Neural progenitor cell (in vitro differentiated cells): ENCODE data around the gene PODNL1. TPM values are rescaled to one million over a fixed set of nuclear protein-coding genes. Genes with fewer than 3 reads are reported as not detected.
A peak's percentile ranks its signal among the peaks of the same experiment; 100 is the strongest.

Experiments
- DNase-seq: peaks from one replicate; pipeline ENCODE4 v3.0.0-alpha.2; 2016; ENCODE audit warnings: low spot score
- H2AFZ ChIP-seq: fragments of 200-600 bp; sonication (generic); replicated peaks from 2 replicates; pipeline ENCODE4 v1.6.1; 2016; ENCODE audit warnings: antibody characterized with exemption
- H3F3A ChIP-seq: fragments of 200-600 bp; sonication (generic); 2 replicates; pipeline ENCODE4 v1.6.1; 2016; ENCODE audit warnings: antibody characterized with exemption, low read depth
- H3K27ac ChIP-seq: fragments of 200-600 bp; sonication (generic); 2 replicates; pipeline ENCODE4 v1.5.1; 2016; ENCODE audit warnings: mild to moderate bottlenecking
- H3K27me3 ChIP-seq: fragments of 200-600 bp; sonication (generic); 2 replicates; pipeline ENCODE4 v1.6.1; 2016; ENCODE audit warnings: mild to moderate bottlenecking, moderate library complexity
- H3K36me3 ChIP-seq: fragments of 200-600 bp; sonication (generic); 2 replicates; pipeline ENCODE4 v1.5.1; 2016
- H3K4me1 ChIP-seq: fragments of 200-600 bp; sonication (generic); 2 replicates; pipeline ENCODE4 v1.6.1; 2016; ENCODE audit warnings: mixed run types
- H3K4me2 ChIP-seq: fragments of 200-600 bp; sonication (generic); 2 replicates; pipeline ENCODE4 v1.6.1; 2016
- H3K4me3 ChIP-seq: fragments of 200-600 bp; sonication (generic); 2 replicates; pipeline ENCODE4 v1.5.1; 2016
- H3K79me2 ChIP-seq: fragments of 200-600 bp; sonication (generic); 2 replicates; pipeline ENCODE4 v1.6.1; 2016; ENCODE audit warnings: low read depth
- H3K9ac ChIP-seq: fragments of 200-600 bp; sonication (generic); 2 replicates; pipeline ENCODE4 v1.6.1; 2016
- H3K9me3 ChIP-seq: fragments of 200-600 bp; sonication (generic); 2 replicates; pipeline ENCODE4 v1.5.1; 2016; ENCODE audit warnings: low read depth
- H4K20me1 ChIP-seq: fragments of 200-600 bp; sonication (generic); 2 replicates; pipeline ENCODE4 v1.6.1; 2016; ENCODE audit warnings: low read depth
- H3K27ac Mint-ChIP-seq: 3 replicates; pipeline ENCODE4 v1.8.0; 2021; ENCODE audit warnings: mixed read lengths
- H3K27me3 Mint-ChIP-seq: 2 replicates; pipeline ENCODE4 v1.8.0; 2022; ENCODE audit warnings: low read depth, mild to moderate bottlenecking, inconsistent platforms, moderate library complexity, mixed read lengths; ENCODE audit not compliant: insufficient read depth
- H3K36me3 Mint-ChIP-seq: 3 replicates; pipeline ENCODE4 v1.8.0; 2021; ENCODE audit warnings: mixed read lengths
- H3K4me1 Mint-ChIP-seq: 3 replicates; pipeline ENCODE4 v1.8.0; 2021; ENCODE audit warnings: mixed read lengths
- H3K4me3 Mint-ChIP-seq: 3 replicates; pipeline ENCODE4 v1.8.0; 2021; ENCODE audit warnings: mild to moderate bottlenecking, moderate library complexity, mixed read lengths
- H3K9me3 Mint-ChIP-seq: 3 replicates; pipeline ENCODE4 v1.8.0; 2020; ENCODE audit warnings: mixed read lengths
- EZH2 ChIP-seq: fragments of 200-600 bp; sonication (generic); IDR thresholded peaks from 2 replicates; pipeline ENCODE4 v1.6.1; 2017; ENCODE audit warnings: antibody characterized with exemption, mild to moderate bottlenecking, moderate library complexity
- EZH2phosphoT487 ChIP-seq: fragments of 200-600 bp; sonication (generic); IDR thresholded peaks from 2 replicates; pipeline ENCODE4 v1.6.1; 2017; ENCODE audit warnings: antibody characterized with exemption
- total RNA-seq: library from RNA; depleted of rRNA; stranded (reverse); fragments of >200 nt; gene quantifications from 2 replicates; pipeline ENCODE4 v1.2.3, GENCODE V29; 2015; ENCODE audit warnings: low replicate concordance
- TF ChIP-seq, protein P1 (sequence below): fragments of 200-600 bp; sonication (generic); IDR thresholded peaks from 2 replicates; pipeline ENCODE4 v1.5.1; 2017; ENCODE audit warnings: antibody characterized with exemption, mild to moderate bottlenecking

PODNL1 gene
- total RNA-seq, 1 donor from 2014 or later: not detected

DNA sequence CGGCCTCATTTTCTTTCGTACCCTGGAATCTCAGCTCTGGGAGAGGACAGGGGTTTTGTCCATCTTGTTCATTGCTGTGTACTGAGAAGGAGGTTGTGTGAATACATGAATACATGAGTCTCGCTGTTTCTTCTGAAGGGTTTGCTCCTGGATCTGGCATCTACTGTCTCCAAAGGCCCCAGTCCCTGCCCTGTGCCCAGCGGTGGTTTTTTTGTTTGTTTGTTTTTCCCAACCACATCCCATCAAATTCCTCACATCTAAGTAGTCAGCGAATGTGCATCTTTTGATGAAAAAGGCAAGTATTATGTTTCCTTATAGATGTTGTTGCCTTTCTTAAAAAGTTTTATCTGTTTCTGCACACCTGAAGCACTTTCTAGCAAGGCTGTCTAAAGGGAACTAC is 26.6 kb upstream of the PODNL1 start:
- peaks cover 4% of the 10 kb centered on the region for H3F3A ChIP-seq

DNA sequence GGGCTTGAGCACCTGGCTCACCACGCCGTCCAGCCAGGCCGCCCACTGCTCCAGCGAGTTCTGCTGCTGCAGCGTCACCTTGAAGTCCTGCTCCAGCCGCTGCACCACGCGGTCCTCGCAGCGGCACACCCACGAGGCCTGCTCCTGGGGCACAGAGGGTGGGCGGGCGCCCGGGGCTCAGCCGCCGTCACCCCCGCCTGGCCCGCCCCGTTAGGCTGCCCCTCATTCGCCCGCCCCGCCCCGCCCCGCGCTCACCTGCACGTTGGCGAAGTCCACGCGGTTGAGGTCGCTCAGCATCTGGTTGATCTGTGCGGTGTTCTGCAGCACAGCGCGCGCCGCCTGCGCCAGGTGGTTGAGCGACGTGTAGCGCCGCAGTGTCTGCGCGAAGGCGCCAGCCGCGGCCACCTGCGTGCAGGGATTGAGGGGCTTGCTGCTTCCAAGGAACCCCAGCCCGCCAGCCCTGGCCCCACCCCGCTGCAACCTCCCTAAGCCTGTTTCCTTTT is 25.4 kb upstream of the PODNL1 start:
- H2AFZ ChIP-seq: no peak overlapping the region
- H3K9me3 ChIP-seq: no peaks in the 10 kb centered on the region
- TF ChIP-seq EZH2 (no peak), EZH2phosphoT487 (no peak)
- TF ChIP-seq, protein P1, sequence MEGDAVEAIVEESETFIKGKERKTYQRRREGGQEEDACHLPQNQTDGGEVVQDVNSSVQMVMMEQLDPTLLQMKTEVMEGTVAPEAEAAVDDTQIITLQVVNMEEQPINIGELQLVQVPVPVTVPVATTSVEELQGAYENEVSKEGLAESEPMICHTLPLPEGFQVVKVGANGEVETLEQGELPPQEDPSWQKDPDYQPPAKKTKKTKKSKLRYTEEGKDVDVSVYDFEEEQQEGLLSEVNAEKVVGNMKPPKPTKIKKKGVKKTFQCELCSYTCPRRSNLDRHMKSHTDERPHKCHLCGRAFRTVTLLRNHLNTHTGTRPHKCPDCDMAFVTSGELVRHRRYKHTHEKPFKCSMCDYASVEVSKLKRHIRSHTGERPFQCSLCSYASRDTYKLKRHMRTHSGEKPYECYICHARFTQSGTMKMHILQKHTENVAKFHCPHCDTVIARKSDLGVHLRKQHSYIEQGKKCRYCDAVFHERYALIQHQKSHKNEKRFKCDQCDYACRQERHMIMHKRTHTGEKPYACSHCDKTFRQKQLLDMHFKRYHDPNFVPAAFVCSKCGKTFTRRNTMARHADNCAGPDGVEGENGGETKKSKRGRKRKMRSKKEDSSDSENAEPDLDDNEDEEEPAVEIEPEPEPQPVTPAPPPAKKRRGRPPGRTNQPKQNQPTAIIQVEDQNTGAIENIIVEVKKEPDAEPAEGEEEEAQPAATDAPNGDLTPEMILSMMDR: no peak
- no peaks in the 10 kb centered on the region for H3K36me3 ChIP-seq
- no peak overlapping the region for H3K9ac ChIP-seq
- Mint-ChIP-seq H3K27me3 (peaks cover 7% of the 10 kb centered on the region), H3K27ac (no peak overlapping the region), H3K9me3 (no peaks in the 10 kb centered on the region), H3K36me3 (peaks cover 12% of the 10 kb centered on the region), H3K4me1 (peaks cover 5% of the 10 kb centered on the region), H3K4me3 (no peak overlapping the region)
- peaks cover 16% of the 10 kb centered on the region for H3K27me3 ChIP-seq
- H3K4me1 ChIP-seq: peaks cover 12% of the 10 kb centered on the region
- no peak overlapping the region for H3K4me3 ChIP-seq
- H4K20me1 ChIP-seq: peaks cover 19% of the 10 kb centered on the region
- H3K79me2 ChIP-seq: no peaks in the 10 kb centered on the region
- no peak overlapping the region for H3K27ac ChIP-seq
- DNase-seq: no peak
- H3F3A ChIP-seq: peaks cover 4% of the 10 kb centered on the region
- no peak overlapping the region for H3K4me2 ChIP-seq

More for the DNA sequence above, 26.6 kb upstream of the PODNL1 start:
- H3K27ac Mint-ChIP-seq: no peak overlapping the region
- Histone ChIP-seq H3K9me3 (no peaks in the 10 kb centered on the region), H3K4me2 (no peak overlapping the region), H4K20me1 (peaks cover 13% of the 10 kb centered on the region), H3K79me2 (no peaks in the 10 kb centered on the region), H3K36me3 (no peaks in the 10 kb centered on the region), H3K4me3 (no peak overlapping the region), H3K27ac (no peak overlapping the region), H3K4me1 (peaks cover 12% of the 10 kb centered on the region), H3K27me3 (peaks cover 16% of the 10 kb centered on the region), H2AFZ (no peak overlapping the region), H3K9ac (no peak overlapping the region)
- H3K4me3 Mint-ChIP-seq: no peak overlapping the region
- H3K36me3 Mint-ChIP-seq: peaks cover 13% of the 10 kb centered on the region
- H3K27me3 Mint-ChIP-seq: peaks cover 9% of the 10 kb centered on the region
- no peaks in the 10 kb centered on the region for H3K9me3 Mint-ChIP-seq
- no peak for DNase-seq
- no peak for TF ChIP-seq EZH2
- TF ChIP-seq, protein P1: no peak
- no peak for TF ChIP-seq EZH2phosphoT487
- peaks cover 5% of the 10 kb centered on the region for H3K4me1 Mint-ChIP-seq

DNA sequence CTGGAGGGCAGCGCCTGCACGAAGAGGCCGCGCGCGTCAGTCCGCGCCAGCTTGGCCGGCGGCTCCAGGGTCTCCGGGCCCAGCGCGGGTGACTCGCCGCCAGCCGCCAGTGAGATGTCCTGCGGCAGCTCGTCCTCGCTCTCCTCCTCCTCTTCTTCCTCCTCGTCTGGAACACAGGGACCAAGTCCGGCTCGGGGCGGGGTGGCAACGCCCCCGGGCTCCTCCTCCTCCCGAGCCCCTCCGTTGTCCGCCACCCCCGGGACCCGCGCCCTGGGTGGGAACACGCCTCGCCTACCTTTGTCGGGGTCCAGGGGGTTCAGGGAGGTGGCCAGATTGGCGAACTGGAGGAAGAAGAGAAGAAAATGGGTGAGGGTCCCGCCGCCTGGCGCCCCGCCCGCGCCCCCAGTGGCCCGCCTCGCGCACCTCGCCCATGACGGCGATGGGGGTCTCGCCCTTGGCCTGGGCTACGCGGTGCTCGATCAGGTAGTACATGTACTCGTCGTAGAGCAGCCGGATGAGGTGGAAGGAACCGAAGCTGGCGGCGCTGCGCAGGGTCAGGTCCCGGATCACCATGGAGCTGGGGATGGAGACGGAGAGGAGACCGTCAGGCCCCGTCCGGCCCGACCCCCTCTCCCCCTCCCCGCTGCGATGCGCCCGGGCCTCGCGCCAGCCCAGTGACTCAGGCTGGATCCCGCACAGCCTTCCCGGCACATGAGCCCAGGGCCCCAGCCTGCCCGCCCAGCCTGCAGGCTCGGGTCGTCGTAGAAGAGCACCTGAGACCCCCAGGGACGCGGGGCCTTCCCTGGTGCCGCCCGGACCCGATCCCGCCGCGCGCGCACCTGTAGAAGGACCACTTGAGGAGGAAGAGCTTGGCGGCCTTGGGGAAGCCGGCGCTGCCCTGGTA is 24.7 kb upstream of the PODNL1 start:
- peak overlapping the region; percentile 67 for H3K4me2 ChIP-seq

More for the DNA sequence above, 24.7 kb upstream of the PODNL1 start:
- TF ChIP-seq, protein P1: no peak
- TF ChIP-seq EZH2 (no peak), EZH2phosphoT487 (no peak)
- Mint-ChIP-seq H3K4me1 (peaks cover 5% of the 10 kb centered on the region), H3K36me3 (peaks cover 16% of the 10 kb centered on the region), H3K27me3 (peaks cover 7% of the 10 kb centered on the region), H3K9me3 (no peaks in the 10 kb centered on the region), H3K27ac (no peak overlapping the region), H3K4me3 (no peak overlapping the region)
- H3K4me1 ChIP-seq: peaks cover 12% of the 10 kb centered on the region
- H3K36me3 ChIP-seq: no peaks in the 10 kb centered on the region
- DNase-seq: no peak
- peaks cover 25% of the 10 kb centered on the region for H4K20me1 ChIP-seq
- no peak overlapping the region for H3K9ac ChIP-seq
- peak overlapping the region; percentile 29 for H3K4me3 ChIP-seq
- H3K27me3 ChIP-seq: peaks cover 16% of the 10 kb centered on the region
- no peaks in the 10 kb centered on the region for H3K9me3 ChIP-seq
- H3F3A ChIP-seq: peaks cover 4% of the 10 kb centered on the region
- H2AFZ ChIP-seq: no peak overlapping the region
- H3K27ac ChIP-seq: no peak overlapping the region
- H3K79me2 ChIP-seq: no peaks in the 10 kb centered on the region
